IPS DF 6.9 (cell line): ENCODE data around the gene TUBGCP3.

Experiments used
- DNase-seq: peaks from one replicate; pipeline ENCODE4 v3.0.0-alpha.2; 2013; ENCODE audit warnings: low read depth, low spot score
- H3K27ac ChIP-seq: one replicate; pipeline ENCODE4 v1.5.1; 2013; ENCODE audit warnings: low read length, control low read depth
- H3K27me3 ChIP-seq: 2 replicates; pipeline ENCODE4 v1.6.1; 2013; ENCODE audit warnings: mild to moderate bottlenecking, low read length; ENCODE audit not compliant: control insufficient read depth, insufficient read depth
- H3K36me3 ChIP-seq: 2 replicates; pipeline ENCODE4 v1.6.1; 2013; ENCODE audit warnings: low read length; ENCODE audit not compliant: control insufficient read depth, insufficient read depth
- H3K4me1 ChIP-seq: 2 replicates; pipeline ENCODE4 v1.6.1; 2013; ENCODE audit warnings: low read length; ENCODE audit not compliant: control insufficient read depth, insufficient read depth
- H3K4me3 ChIP-seq: 2 replicates; pipeline ENCODE4 v1.5.1; 2013; ENCODE audit warnings: mild to moderate bottlenecking, low read length
- H3K9me3 ChIP-seq: 2 replicates; pipeline ENCODE4 v1.6.1; 2013; ENCODE audit warnings: low read length, inconsistent platforms; ENCODE audit not compliant: control insufficient read depth, insufficient read depth
- WGBS: extraction: QIAGEN DNeasy Blood & Tissue Kit; methylation state at CpG from one replicate; pipeline ENCODE4 v1.1.7; 2013; ENCODE audit warnings: mixed read lengths, missing lambda C conversion rate; ENCODE audit not compliant: insufficient read length, insufficient coverage; 5-methylcytosine and 5-hydroxymethylcytosine counted together

The TUBGCP3 gene

DNA sequence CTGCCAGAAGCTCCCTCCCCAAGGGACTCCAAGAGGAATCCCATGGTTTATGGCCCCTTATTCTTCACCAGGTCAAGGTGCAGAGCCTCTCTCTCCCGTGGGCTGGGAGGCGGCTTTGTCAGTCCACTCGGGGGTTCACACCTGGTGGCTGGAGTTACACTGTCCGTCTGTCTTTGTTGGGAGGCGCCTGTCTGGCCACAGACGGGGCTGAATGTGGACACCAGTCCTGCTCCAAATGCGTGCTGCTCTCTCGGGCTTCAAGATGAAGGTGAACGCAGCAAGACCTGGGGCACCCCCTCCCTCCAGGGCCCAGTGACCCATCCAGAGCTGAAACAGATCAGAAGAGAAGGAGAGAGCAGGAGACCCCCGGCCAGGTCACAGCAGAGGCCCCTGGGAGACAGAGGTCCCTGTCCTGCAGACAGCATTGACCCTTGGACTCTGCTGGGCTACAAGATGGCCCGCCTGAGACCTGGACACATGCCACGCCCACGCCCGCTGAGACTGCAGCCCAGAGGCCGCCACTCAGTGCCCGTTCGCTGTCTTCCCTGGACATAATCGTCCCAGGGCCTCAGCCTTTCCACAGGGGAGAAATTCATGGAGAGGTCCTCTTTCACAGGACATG is 29.9 kb upstream of the TUBGCP3 start:
- Histone ChIP-seq H3K36me3 (no peaks in the 10 kb centered on the region), H3K27ac (no peak overlapping the region), H3K4me1 (no peaks in the 10 kb centered on the region), H3K4me3 (no peak overlapping the region), H3K27me3 (no peaks in the 10 kb centered on the region), H3K9me3 (no peaks in the 10 kb centered on the region)
- no peak for DNase-seq
- WGBS, result no CpG with 5 or more reads among the region's 18 CpGs

- Histone ChIP-seq H3K27me3 (no peaks in the 10 kb centered on the region), H3K4me1 (no peaks in the 10 kb centered on the region), H3K27ac (no peak overlapping the region), H3K36me3 (no peaks in the 10 kb centered on the region), H3K9me3 (no peaks in the 10 kb centered on the region), H3K4me3 (no peak overlapping the region)
- DNase-seq, result peak; percentile 47
- WGBS, result no CpG with 5 or more reads among the region's 13 CpGs
These were observed 28.8 kb upstream of the TUBGCP3 start for GRCh38 chr13:112616586-112617362.

GRCh38 chr13:112615391-112615790 is 27.4 kb upstream of the TUBGCP3 start:
- Histone ChIP-seq H3K27ac (no peak overlapping the region), H3K27me3 (no peaks in the 10 kb centered on the region), H3K4me3 (no peak overlapping the region), H3K9me3 (no peaks in the 10 kb centered on the region), H3K4me1 (no peaks in the 10 kb centered on the region), H3K36me3 (no peaks in the 10 kb centered on the region)
- no CpG with 5 or more reads among the region's 8 CpGs for WGBS
- no peak for DNase-seq

DNA sequence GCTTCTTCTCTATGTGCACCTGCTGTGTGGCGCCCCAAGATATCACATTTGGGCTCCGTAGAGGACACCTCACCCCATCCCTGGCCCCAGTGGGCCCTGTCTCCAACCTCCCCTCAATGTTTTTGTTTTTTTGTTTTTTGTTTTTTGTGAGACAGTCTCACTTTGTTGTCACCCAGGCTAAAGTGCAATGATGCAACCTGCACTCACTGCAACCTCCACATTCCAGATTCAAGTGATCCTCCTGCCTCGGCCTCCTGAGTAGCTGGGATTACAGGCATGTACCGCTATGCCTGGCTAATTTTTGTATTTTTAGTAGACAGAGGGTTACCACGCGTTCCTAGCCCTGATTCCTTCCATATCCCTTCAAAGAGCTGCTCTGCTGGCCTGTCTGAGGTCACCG is 26.9 kb upstream of the TUBGCP3 start:
- no peak for DNase-seq
- no peaks in the 10 kb centered on the region for H3K27me3 ChIP-seq
- H3K36me3 ChIP-seq, result no peaks in the 10 kb centered on the region
- no CpG with 5 or more reads among the region's 7 CpGs for WGBS
- H3K4me3 ChIP-seq, result no peak overlapping the region
- H3K4me1 ChIP-seq, result no peaks in the 10 kb centered on the region
- no peaks in the 10 kb centered on the region for H3K9me3 ChIP-seq
- no peak overlapping the region for H3K27ac ChIP-seq

- H3K4me3 ChIP-seq, result no peak overlapping the region
- no CpG with 5 or more reads among the region's 2 CpGs for WGBS
These were observed 20.3 kb upstream of the TUBGCP3 start for GRCh38 chr13:112608212-112608611.

DNA sequence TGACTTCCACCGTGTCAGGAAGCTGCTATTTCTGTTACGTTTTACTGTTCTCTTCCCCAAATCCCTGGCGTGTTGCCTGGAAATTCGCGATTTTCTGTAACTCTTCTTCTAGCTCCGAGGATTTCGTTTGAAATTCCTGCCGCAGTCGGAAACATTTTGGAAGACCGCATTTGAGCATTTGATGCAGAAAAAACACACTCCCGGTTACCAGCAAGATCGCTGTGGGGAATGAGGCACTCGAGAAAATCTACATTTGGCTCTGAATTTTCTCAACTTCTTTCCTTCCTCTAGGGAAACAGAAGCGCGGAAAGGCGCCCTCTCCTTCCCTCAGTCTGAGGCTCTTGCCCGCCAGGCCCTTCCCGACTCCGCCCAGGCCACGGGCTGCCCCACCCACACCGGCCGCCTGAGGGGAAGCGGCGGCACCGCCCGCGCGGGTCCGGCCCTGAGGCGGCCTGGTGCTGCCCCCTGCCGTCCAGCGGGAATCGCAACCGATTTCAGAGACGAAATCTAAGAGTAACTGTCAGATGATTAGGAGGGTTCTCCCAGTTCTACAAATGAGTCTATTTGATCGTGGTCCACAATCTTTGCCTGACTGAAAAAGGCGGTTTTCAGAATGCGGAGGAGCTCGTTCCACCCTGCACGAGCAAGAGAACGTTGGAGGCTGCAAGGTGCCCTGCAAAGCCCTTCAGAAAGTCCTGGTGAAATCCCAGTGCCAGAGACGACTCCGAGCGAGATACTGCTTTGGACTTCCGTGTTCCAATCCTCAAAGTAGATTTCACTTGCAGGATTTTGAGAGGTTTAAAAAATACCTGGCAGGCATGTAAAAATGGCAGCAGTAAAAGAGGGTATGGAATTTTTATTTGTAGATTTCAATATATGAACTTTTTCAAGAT is 18.4 kb upstream of the TUBGCP3 start:
- DNase-seq, result peak; percentile 54
- peak overlapping the region; percentile 43; the same call in 1 of the 2 replicates for H3K4me3 ChIP-seq
- H3K27me3 ChIP-seq, result no peaks in the 10 kb centered on the region
- no peaks in the 10 kb centered on the region for H3K36me3 ChIP-seq
- H3K4me1 ChIP-seq, result no peaks in the 10 kb centered on the region
- H3K27ac ChIP-seq, result no peak overlapping the region
- WGBS, result no CpG with 5 or more reads among the region's 45 CpGs
- no peaks in the 10 kb centered on the region for H3K9me3 ChIP-seq

More at GRCh38 chr13:112608212-112608611, 20.3 kb upstream of the TUBGCP3 start:
- H3K4me1 ChIP-seq, result no peaks in the 10 kb centered on the region
- DNase-seq, result no peak
- H3K27me3 ChIP-seq, result no peaks in the 10 kb centered on the region
- H3K27ac ChIP-seq, result no peak overlapping the region
- H3K36me3 ChIP-seq, result no peaks in the 10 kb centered on the region
- no peaks in the 10 kb centered on the region for H3K9me3 ChIP-seq

GRCh38 chr13:112605531-112605990 is 17.6 kb upstream of the TUBGCP3 start:
- no peak for DNase-seq
- Histone ChIP-seq H3K4me1 (no peaks in the 10 kb centered on the region), H3K27me3 (no peaks in the 10 kb centered on the region), H3K36me3 (no peaks in the 10 kb centered on the region), H3K4me3 (no peak overlapping the region), H3K9me3 (no peaks in the 10 kb centered on the region), H3K27ac (no peak overlapping the region)
- no CpG with 5 or more reads among the region's 18 CpGs for WGBS

GRCh38 chr13:112603641-112604225 is 15.8 kb upstream of the TUBGCP3 start:
- H3K4me1 ChIP-seq, result no peaks in the 10 kb centered on the region
- WGBS, result no CpG with 5 or more reads among the region's 5 CpGs
- no peak for DNase-seq
- H3K27me3 ChIP-seq, result no peaks in the 10 kb centered on the region
- H3K9me3 ChIP-seq, result no peaks in the 10 kb centered on the region
- no peaks in the 10 kb centered on the region for H3K36me3 ChIP-seq
- H3K27ac ChIP-seq, result no peak overlapping the region
- H3K4me3 ChIP-seq, result no peak overlapping the region

GRCh38 chr13:112602189-112602588 is 14.2 kb upstream of the TUBGCP3 start:
- no peaks in the 10 kb centered on the region for H3K9me3 ChIP-seq
- no CpG with 5 or more reads among the region's 8 CpGs for WGBS
- no peaks in the 10 kb centered on the region for H3K36me3 ChIP-seq
- H3K4me3 ChIP-seq, result no peak overlapping the region
- no peaks in the 10 kb centered on the region for H3K4me1 ChIP-seq
- no peak for DNase-seq
- H3K27me3 ChIP-seq, result no peaks in the 10 kb centered on the region
- no peak overlapping the region for H3K27ac ChIP-seq

GRCh38 chr13:112601371-112601770 is 13.4 kb upstream of the TUBGCP3 start:
- Histone ChIP-seq H3K4me3 (no peak overlapping the region), H3K27me3 (no peaks in the 10 kb centered on the region), H3K36me3 (no peaks in the 10 kb centered on the region), H3K27ac (no peak overlapping the region), H3K9me3 (no peaks in the 10 kb centered on the region), H3K4me1 (no peaks in the 10 kb centered on the region)
- no CpG with 5 or more reads among the region's 14 CpGs for WGBS
- no peak for DNase-seq
